Measurements from ENCODE around the gene NOTCH1. TPM values are rescaled to one million over a fixed set of nuclear protein-coding genes. Genes with fewer than 3 reads are reported as not detected.

NOTCH1 gene
- polyA plus RNA-seq, 3 donors, result 23.6 to 40.9 (median 36.2) TPM

GRCh38 chr9:136484153-136485048 lies 61.4 kb downstream of the NOTCH1 start:
- DNase-seq (ENCODE audit: extremely low read depth in 1 of 11, low read depth in 9 of 11, low spot score in 4 of 11), result no peak

DNA sequence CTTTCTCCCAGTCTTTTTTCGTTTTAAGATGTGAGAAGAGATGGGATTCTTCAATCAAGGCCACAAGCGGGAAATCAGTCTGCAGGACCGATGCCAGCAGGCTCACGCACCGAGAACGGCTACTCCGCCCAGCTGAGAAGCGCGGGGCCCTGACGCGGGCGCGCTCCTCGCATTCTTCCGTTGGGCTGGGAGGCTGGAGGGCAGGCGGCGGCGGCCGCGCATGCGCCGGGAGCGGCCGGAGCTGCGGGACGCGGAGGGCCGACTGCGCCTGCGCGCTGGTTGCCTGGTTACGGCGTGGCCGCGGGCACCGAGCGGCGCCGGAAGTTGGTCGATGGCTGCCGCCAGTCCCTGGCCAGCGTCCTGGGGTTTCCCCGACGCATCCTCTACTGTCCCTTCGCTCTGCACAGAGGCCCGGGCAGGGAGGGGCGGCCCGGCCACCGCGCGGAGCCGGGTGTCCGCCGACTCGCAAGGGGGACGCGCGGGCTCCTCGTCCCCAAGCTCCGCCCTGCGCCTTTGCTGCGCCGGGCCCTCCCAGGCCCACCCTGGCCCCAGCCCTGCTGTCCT lies 62.2 kb downstream of the NOTCH1 start:
- peak; percentile 74 to 91 (median 87) for DNase-seq (ENCODE audit: extremely low read depth in 1 of 11, low read depth in 9 of 11, low spot score in 4 of 11)

- DNase-seq (ENCODE audit: extremely low read depth in 1 of 11, low read depth in 9 of 11, low spot score in 4 of 11), result peak; percentile 94 to 99 (median 98)
Observed at GRCh38 chr9:136482793-136483588, 62.9 kb downstream of the NOTCH1 start, which contains the start of gene SEC16A. SEC16A (minus strand) TSS chr9:136483040; CDS start chr9:136477615, 5,425 bp downstream.

- peak in 1 of 11 donors; percentile 26 for DNase-seq (ENCODE audit: extremely low read depth in 1 of 11, low read depth in 9 of 11, low spot score in 4 of 11)
Observed at GRCh38 chr9:136482046-136482792, 63.6 kb downstream of the NOTCH1 start.

GRCh38 chr9:136481558-136481957 lies 64.3 kb downstream of the NOTCH1 start:
- no peak for DNase-seq (ENCODE audit: extremely low read depth in 1 of 11, low read depth in 9 of 11, low spot score in 4 of 11)

- DNase-seq (ENCODE audit: extremely low read depth in 1 of 11, low read depth in 9 of 11, low spot score in 4 of 11), result no peak
Observed at GRCh38 chr9:136476369-136477150, 69.3 kb downstream of the NOTCH1 start.

DNA sequence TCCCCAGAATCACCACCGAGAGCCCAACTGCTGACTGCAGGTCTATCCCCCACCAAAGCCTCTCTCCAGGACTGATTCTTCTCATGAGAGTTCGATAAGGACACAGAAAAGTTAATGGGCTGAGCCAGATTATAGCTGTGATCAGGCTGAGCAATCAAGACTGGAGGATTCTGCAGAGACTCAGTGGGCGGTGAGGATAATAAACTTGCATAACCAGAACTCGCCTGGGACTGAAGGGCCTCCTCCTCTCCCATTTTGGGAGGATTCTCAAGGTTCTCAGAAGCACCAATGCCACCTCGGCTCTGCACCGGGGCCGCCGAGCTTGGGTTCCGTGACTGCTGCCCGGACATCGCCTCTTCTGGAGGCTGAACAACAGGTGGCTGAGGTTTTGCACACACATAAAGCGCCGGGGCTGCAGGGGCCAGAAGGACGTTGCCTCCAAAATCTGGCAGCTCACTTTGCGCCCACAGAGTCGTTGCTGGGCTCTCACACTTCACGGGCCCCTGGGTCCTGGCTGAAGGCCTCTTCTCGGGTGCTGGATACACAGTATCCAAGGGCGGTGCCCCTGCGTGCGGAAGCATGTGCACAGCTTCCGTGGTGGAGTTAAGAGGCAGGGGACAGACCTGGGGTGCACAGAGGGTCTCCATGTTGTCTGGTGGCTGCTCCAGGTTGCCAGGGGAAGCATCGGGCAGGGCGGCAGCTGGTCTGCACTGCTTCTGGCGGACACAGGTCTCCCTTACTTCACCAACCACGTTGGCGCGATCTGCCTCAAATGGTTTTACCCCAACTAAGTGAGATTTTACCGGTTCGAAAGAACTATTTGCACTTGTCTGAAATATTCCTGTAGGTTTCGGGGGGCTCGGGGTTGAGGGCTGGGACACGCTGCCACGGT lies 70.6 kb downstream of the NOTCH1 start:
- DNase-seq (ENCODE audit: extremely low read depth in 1 of 11, low read depth in 9 of 11, low spot score in 4 of 11), result no peak

- DNase-seq (ENCODE audit: extremely low read depth in 1 of 11, low read depth in 9 of 11, low spot score in 4 of 11), result no peak
Observed at GRCh38 chr9:136474021-136474640, 71.7 kb downstream of the NOTCH1 start.

- no peak for DNase-seq (ENCODE audit: extremely low read depth in 1 of 11, low read depth in 9 of 11, low spot score in 4 of 11)
Observed at GRCh38 chr9:136473354-136473721, 72.5 kb downstream of the NOTCH1 start.

GRCh38 chr9:136472640-136473353 lies 73.1 kb downstream of the NOTCH1 start:
- DNase-seq (ENCODE audit: extremely low read depth in 1 of 11, low read depth in 9 of 11, low spot score in 4 of 11), result no peak

- DNase-seq (ENCODE audit: extremely low read depth in 1 of 11, low read depth in 9 of 11, low spot score in 4 of 11), result no peak
Observed at GRCh38 chr9:136471802-136472487, 73.9 kb downstream of the NOTCH1 start.

DNA sequence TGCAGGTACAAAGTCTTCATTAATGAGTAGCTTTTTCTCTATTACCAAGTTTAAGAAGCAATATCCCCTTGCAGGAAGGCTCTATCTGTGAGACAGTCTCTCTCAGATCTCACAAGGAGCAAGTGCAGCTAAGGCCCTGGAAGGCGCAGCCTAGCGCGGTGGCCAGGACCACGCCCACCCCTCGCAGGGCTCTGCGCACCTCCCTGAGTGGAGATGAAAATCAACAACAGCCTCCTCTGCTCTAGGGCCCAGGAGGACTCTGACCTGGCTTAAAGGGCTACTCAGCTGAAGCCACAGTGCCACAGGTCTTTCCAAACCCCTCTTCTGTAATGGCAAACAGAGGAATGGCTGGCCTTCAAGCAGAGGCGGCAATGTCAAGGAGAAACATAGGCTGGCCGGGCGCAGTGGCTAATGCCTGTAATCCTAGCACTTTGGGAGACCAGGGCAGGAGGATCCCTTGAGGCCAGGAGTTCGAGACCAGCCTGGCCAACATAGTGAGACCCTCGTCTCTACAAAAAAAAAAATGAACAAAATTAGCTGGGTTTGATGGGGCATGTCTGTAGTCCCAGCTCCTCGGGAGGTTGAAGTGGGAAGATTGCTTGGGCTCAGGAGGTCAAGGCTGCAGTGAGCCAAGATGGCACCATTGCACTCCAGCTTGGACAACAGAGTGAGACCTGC lies 74.9 kb downstream of the NOTCH1 start:
- DNase-seq (ENCODE audit: extremely low read depth in 1 of 11, low read depth in 9 of 11, low spot score in 4 of 11), result no peak

DNA sequence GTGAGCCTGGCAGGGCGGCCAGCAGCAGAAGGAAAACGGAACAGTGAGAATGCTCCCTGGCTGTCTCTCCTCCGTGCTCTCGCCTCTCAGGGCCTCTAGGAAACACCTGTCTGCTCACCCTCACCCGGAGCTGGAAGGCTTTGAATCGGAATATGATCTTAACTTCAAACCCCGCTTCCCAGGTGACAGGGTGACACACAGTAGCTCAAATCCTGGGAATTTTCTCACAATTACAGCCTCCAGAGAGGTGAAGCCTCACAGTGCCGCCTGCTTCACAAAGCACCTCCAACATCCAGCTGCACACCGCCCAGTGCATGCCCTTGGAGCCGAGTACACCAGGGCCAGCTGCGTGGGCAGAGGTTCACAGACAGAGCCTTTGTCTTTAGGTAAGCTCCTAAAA lies 75.5 kb downstream of the NOTCH1 start:
- DNase-seq (ENCODE audit: extremely low read depth in 1 of 11, low read depth in 9 of 11, low spot score in 4 of 11), result no peak

GRCh38 chr9:136467766-136468165 lies 78.1 kb downstream of the NOTCH1 start:
- no peak for DNase-seq (ENCODE audit: extremely low read depth in 1 of 11, low read depth in 9 of 11, low spot score in 4 of 11)

DNA sequence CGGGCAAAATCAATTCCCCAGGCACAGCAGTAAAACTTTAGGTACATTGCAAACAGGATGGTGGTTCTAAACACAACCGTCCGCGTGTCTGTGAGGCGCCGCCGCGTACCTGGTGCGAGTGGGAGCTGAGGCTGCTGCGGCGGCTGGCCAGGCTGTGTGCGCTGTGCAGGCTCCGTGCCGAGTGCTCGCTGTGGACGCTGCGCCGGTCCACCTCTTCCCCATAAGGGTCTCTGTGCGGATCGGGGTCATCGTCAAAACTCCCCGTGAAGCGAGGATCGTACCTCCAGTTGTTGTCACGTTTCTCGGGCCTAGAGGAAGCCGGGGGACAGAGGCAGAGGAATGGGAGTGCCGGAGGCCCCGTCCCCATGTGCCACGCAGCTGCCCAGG lies 79.7 kb downstream of the NOTCH1 start:
- no peak for DNase-seq (ENCODE audit: extremely low read depth in 1 of 11, low read depth in 9 of 11, low spot score in 4 of 11)
